NCI-H1417 (cell line): Measurements from ENCODE around the gene SERPIND1.
A peak's percentile ranks its signal among the peaks of the same experiment; 100 is the strongest.

ENCODE experiments used
- DNase-seq, 3 experiments: peaks; one replicate each; lab custom pipeline; 2025; lab: John Stamatoyannopoulos, UW

Gene SERPIND1

GRCh38 chr22:20771918-20772625 lies 1.8 kb upstream of the SERPIND1 start:
- no peak for DNase-seq

- no peak for DNase-seq
Observed at GRCh38 chr22:20774882-20775281, 969 bp downstream of the SERPIND1 start.

- DNase-seq: no peak
Observed at GRCh38 chr22:20775342-20775895, 1.5 kb downstream of the SERPIND1 start.

DNA sequence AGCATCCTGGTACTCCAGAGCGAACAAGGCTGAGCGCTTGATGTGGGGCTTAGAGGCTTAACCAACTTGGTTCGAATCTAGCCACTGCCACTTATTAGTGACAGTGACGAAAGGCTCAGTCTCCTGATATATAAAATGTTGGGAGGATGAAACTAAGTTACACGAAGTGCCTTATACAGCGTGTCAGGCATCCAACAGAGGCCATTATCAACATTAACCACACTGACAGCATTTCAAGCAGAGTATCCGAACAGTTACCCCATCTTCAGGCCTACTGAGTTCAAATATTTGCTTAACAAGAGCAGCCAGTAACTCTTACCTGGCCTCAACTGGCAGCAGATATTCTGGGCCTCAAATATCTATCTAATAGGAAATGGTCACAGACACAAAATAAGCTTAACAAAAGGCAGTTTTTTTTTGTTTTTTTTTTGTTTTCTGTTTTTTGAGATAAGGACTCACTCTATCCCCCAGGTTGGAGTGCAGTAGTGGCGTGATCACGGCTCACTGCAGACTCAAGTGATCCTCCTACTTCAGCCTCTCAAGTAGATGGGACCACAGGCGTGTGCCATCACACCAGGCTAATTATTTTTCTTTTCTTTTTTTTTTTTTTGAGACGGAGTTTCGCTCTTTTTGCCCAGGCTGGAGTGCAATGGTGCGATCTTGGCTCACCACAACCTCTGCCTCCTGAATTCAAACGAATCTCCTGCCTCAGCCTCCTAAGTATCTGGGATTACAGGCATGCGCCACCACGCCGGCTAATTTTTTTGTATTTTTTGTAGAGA lies 2.9 kb downstream of the SERPIND1 start:
- DNase-seq: peak in 1 of 3 experiments; percentile 52

DNA sequence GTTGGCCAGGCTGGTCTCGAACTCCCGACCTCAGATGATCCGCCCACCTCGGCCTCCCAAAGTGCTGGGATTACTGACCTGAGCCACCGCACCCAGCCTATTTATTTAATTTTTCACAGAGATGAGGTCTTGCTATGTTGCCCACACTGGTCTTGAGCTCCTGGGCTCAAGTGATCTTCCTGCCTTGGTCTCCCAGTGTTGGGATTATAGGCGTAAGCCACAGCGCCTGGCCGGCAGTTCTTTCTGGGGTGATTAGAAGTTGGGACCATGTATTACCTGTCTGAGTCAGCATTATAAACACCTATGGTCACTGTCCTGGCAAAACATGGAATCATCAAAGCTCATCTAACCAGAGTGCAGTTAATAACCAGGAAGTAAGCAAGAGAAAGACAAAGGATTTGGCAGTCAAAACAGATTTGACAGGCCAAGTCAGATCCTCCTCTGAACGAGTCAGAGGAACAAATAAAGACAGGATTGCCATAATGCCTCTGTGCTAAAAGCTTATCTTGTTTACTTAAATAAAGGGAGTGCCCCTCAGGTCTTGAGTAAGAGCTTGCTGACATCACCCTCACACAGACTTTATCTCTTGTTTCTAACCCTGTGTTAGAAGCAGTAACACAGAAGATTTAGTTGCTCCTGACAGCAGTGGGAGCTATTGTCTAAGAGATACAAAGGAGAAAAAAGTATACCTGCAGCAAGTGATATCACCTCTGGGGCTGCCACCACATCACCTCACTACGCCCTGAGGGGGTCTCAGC lies 3.7 kb downstream of the SERPIND1 start:
- peak in 2 of 3 experiments; percentile 3 to 55 for DNase-seq

GRCh38 chr22:20779014-20779817 lies 5.3 kb downstream of the SERPIND1 start:
- no peak for DNase-seq

- DNase-seq: no peak
Observed at GRCh38 chr22:20779818-20780158, 5.9 kb downstream of the SERPIND1 start.

DNA sequence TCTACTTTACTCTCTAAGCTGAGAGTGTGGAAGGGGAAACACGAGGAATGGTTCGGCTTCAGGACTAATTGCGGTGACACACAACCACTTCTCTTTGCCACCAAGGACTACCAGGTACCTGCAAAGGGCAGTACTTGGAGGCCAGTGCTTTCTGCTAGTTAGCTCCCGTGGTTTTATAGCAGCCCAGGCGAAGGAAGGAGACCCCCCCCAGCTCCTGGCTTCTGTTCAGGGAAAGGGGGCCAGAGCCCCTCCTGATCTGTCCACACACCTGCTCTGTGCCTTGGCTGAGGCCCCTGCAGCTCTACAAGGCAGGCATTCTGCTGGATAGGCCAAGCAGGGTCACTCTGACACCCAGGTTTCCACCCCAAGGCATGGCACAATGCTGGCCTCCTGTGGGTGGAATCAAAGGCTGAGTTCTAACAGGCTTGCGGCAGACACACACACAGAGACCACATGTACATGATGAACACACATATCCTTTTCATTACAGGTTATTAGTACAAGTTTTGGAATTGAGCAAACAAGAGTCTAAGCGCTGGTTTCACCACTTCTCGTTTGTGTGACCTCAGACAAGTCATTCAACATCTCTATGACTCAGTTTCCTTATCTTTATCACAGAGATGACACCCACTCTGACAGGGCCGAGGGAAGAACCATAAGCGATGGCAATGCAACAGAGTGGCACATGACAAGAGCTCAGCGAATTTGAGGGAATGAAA lies 7.5 kb downstream of the SERPIND1 start:
- DNase-seq: no peak

DNA sequence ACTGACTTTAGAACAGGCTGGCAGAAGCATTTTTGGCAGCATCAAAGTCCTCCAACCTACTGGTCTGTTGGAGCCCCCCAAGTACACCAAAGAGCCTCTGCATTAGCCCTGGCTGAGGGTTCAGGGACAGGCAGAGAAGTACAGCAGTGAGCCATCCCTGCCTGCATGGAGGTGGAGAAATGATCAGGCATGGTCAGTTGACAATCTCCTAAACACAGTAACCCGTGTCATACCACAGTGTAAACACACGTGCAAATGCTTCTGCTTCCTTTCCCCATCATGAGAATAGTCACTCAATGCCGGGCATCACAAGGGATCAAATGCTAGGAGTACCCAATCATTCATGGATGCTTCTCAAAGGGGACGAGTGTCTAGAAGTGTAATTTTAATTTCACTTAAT lies 8.2 kb downstream of the SERPIND1 start:
- DNase-seq: no peak

DNA sequence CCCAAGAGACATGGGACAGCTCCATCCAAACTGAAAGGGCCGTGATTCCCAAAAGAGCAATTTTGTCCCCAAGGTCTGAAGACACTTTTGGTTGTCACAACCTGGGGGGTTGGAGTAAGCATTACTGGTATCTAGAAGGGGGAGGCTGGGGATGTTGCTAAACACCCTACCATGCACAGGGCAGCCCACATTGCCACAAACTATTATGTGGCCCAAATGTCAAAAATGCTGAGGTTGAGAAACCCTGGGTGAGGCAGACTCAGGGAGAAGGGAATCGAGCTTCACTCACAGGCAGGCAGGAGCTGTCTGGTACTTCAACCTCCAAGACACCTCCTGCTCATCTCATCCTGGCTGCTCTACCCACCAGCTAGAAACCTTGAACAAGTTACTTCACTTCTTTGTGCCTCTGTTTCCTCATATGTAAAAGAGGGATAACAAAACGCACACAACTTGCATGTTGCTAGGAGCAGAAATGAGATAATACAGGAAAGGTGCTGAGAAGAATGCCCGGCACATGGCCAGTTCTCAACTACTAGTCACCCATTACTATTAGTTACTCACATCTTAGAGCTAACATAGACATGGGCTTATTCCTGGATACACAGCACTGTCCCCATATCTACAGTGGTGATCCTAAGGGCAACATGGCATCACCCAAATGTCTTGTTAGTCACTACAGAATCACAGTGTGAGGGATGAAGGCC lies 8.8 kb downstream of the SERPIND1 start:
- DNase-seq: no peak

- DNase-seq: no peak
Observed at GRCh38 chr22:20783300-20783673, 9.4 kb downstream of the SERPIND1 start.

DNA sequence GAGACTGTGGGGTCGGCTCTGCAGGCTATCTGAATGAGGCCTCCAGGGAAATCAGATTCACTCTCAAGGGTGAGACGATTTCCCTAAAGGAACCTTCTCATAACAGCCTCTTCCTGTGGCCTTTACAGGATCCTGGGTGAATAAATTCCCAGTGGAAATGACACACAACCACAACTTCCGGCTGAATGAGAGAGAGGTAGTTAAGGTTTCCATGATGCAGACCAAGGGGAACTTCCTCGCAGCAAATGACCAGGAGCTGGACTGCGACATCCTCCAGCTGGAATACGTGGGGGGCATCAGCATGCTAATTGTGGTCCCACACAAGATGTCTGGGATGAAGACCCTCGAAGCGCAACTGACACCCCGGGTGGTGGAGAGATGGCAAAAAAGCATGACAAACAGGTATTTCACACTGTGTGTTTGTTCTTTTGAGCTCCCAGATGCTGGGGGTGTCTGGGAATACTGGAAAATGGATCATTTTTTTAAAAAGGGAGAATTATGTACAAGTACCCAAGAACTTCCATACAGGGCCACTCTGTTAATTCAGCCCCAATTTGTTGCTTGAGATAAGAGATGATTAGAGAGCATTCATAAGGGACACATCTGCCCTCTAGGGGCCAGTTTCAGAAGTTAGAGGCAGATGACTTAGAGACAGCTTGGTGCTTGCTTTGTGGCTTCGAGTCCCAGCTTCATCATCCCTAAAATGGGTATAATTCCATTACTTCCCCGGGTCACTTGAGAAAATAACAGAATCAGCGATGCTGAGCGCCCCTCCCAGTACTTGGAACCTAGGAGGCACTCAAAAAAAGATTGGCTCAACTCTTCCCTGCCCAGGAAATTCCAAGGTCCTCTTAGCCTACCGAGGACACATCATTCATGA lies 10.2 kb downstream of the SERPIND1 start:
- peak; percentile 13 to 56 (median 41) for DNase-seq

GRCh38 chr22:20785415-20785814 lies 11.5 kb downstream of the SERPIND1 start:
- DNase-seq: no peak

- no peak for DNase-seq
Observed at GRCh38 chr22:20786048-20786447, 12.1 kb downstream of the SERPIND1 start.

DNA sequence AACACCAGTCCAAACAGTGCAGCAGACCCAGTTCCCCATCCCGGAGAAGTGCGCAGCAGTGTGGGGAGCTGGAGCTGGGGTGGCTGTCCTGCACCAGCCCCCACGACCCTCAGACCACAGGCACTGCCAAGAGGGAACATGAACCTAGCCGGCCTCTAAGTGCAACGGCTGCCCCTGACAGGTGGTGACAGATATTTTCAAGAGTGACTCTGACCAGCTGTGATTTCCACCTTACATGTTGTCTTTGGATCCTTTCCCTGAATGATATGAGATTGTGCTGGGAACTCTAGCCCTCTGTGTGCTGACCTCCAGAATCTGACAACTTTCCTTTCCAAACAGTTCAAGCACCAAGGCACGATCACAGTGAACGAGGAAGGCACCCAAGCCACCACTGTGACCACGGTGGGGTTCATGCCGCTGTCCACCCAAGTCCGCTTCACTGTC lies 12.6 kb downstream of the SERPIND1 start:
- DNase-seq: no peak

DNA sequence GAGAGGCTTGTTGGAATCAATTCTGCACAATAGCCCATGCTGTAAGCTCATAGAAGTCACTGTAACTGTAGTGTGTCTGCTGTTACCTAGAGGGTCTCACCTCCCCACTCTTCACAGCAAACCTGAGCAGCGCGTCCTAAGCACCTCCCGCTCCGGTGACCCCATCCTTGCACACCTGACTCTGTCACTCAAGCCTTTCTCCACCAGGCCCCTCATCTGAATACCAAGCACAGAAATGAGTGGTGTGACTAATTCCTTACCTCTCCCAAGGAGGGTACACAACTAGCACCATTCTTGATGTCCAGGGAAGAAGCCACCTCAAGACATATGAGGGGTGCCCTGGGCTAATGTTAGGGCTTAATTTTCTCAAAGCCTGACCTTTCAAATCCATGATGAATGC lies 13.3 kb downstream of the SERPIND1 start:
- no peak for DNase-seq

GRCh38 chr22:20787746-20788626 lies 14.1 kb downstream of the SERPIND1 start:
- DNase-seq: no peak

GRCh38 chr22:20788627-20789344 lies 14.9 kb downstream of the SERPIND1 start:
- no peak for DNase-seq
